H4 (cell line): Measurements from ENCODE around the gene NCKAP1. TPM values are rescaled to one million over a fixed set of nuclear protein-coding genes. Genes with fewer than 3 reads are reported as not detected.
"Not testable (repeated sequence)": the region's sequence is repeated elsewhere in the genome, so short reads cannot be mapped to it uniquely, and the experiment has no call there.

ENCODE experiments used
- DNase-seq: peaks from one replicate; pipeline ENCODE4 v3.0.0-alpha.2; 2015; ENCODE audit warnings: low spot score
- total RNA-seq: library from RNA; depleted of rRNA; stranded (reverse); fragments of >200 nt; shearing (Covaris generic); gene quantifications from 2 replicates; pipeline ENCODE4 v1.2.3, GENCODE V29; 2014; rRNA removed

The NCKAP1 gene
- 103 and 110 TPM in 2 replicates for total RNA-seq

- peak; percentile 72 for DNase-seq
These were observed at the start of gene NCKAP1 for GRCh38 chr2:183038341-183039300. NCKAP1 (minus strand) TSS chr2:183038457; CDS start chr2:183038099, 358 bp downstream.

GRCh38 chr2:183081911-183082310, 43.7 kb upstream of the NCKAP1 start:
- DNase-seq: peak; percentile 14

- no peak for DNase-seq
These were observed 41.0 kb upstream of the NCKAP1 start for GRCh38 chr2:183079139-183079775.

- peak; percentile 90 for DNase-seq
These were observed 40.3 kb upstream of the NCKAP1 start, which contains the start of gene DUSP19 for GRCh38 chr2:183078464-183079138. DUSP19 (plus strand) TSS chr2:183078747; CDS start chr2:183078934, 187 bp downstream.

- no peak for DNase-seq
These were observed 39.9 kb upstream of the NCKAP1 start for GRCh38 chr2:183078163-183078463.

GRCh38 chr2:183072177-183072576, 33.9 kb upstream of the NCKAP1 start:
- DNase-seq: no peak

- DNase-seq: peak; percentile 11
These were observed 32.9 kb upstream of the NCKAP1 start for GRCh38 chr2:183070942-183071844.

GRCh38 chr2:183069174-183069573, 30.9 kb upstream of the NCKAP1 start:
- no peak for DNase-seq

- no peak for DNase-seq
These were observed 30.3 kb upstream of the NCKAP1 start for GRCh38 chr2:183068561-183068960.

GRCh38 chr2:183063083-183063482, 24.8 kb upstream of the NCKAP1 start:
- no peak for DNase-seq

- no peak for DNase-seq
These were observed 22.4 kb upstream of the NCKAP1 start for GRCh38 chr2:183060571-183061231.

- peak; percentile 59 for DNase-seq
These were observed 21.3 kb upstream of the NCKAP1 start for GRCh38 chr2:183059561-183059960.

- no peak for DNase-seq
These were observed 19.2 kb upstream of the NCKAP1 start for GRCh38 chr2:183057333-183057985.

- DNase-seq: no peak
These were observed 11.2 kb upstream of the NCKAP1 start for GRCh38 chr2:183049420-183049819.

GRCh38 chr2:183047486-183048125, 9.3 kb upstream of the NCKAP1 start:
- not testable (repeated sequence) for DNase-seq

- not testable (repeated sequence) for DNase-seq
These were observed 5.3 kb upstream of the NCKAP1 start for GRCh38 chr2:183043580-183043979.

- no peak for DNase-seq
These were observed 2.3 kb upstream of the NCKAP1 start for GRCh38 chr2:183040604-183041003.

GRCh38 chr2:183037553-183038340, 510 bp downstream of the NCKAP1 start:
- peak; percentile 10 for DNase-seq

- DNase-seq: peak; percentile 16
These were observed 1.1 kb downstream of the NCKAP1 start for GRCh38 chr2:183037074-183037552.
